ENCODE data around the gene FPR2.
"Not testable (repeated sequence)": the region's sequence is repeated elsewhere in the genome, so short reads cannot be mapped to it uniquely, and the experiment has no call there.

The FPR2 gene

GRCh38 chr19:51784109-51784785 is 23.3 kb downstream of the FPR2 start:
- DNase-seq, result peak in 1 of 2 donors; percentile 34

GRCh38 chr19:51784922-51785690 is 24.1 kb downstream of the FPR2 start:
- DNase-seq, result peak; percentile 98 to 99

GRCh38 chr19:51786646-51787494 is 25.9 kb downstream of the FPR2 start:
- DNase-seq, result peak; percentile 77 to 78

- no peak for DNase-seq
Measured at GRCh38 chr19:51788029-51788428, 27.0 kb downstream of the FPR2 start.

GRCh38 chr19:51789061-51789795 is 28.2 kb downstream of the FPR2 start:
- peak; percentile 77 to 78 for DNase-seq

GRCh38 chr19:51792932-51793331 is 32.0 kb downstream of the FPR2 start:
- DNase-seq, result peak in 1 of 2 donors; percentile 42

- no peak for DNase-seq
Measured at GRCh38 chr19:51793994-51794393, 33.0 kb downstream of the FPR2 start.

- DNase-seq, result peak; percentile 58 to 81
Measured at GRCh38 chr19:51794885-51795490, 34.0 kb downstream of the FPR2 start, which contains the start of gene FPR3. TSS of gene FPR3 (plus strand) at chr19:51795157. CDS start at chr19:51823749, 28,592 bp downstream.

GRCh38 chr19:51796195-51796679 is 35.3 kb downstream of the FPR2 start:
- peak; percentile 93 to 95 for DNase-seq

- DNase-seq, result no peak
Measured at GRCh38 chr19:51797480-51797879, 36.5 kb downstream of the FPR2 start.

- peak in 1 of 2 donors; percentile 23 for DNase-seq
Measured at GRCh38 chr19:51798062-51798461, 37.1 kb downstream of the FPR2 start.

GRCh38 chr19:51799034-51799773 is 38.2 kb downstream of the FPR2 start:
- peak; percentile 84 to 93 for DNase-seq

GRCh38 chr19:51799774-51800472 is 38.9 kb downstream of the FPR2 start:
- no peak for DNase-seq

- no peak for DNase-seq
Measured at GRCh38 chr19:51800473-51801244, 39.7 kb downstream of the FPR2 start.

- DNase-seq, result no peak
Measured at GRCh38 chr19:51802775-51803174, 41.8 kb downstream of the FPR2 start.

GRCh38 chr19:51803519-51803918 is 42.5 kb downstream of the FPR2 start:
- peak in 1 of 2 donors; percentile 46 for DNase-seq

- peak; percentile 80 to 83 for DNase-seq
Measured at GRCh38 chr19:51803967-51804366, 43.0 kb downstream of the FPR2 start.

- DNase-seq, result not testable (repeated sequence)
Measured at GRCh38 chr19:51804789-51805188, 43.8 kb downstream of the FPR2 start.

GRCh38 chr19:51805396-51805795 is 44.4 kb downstream of the FPR2 start:
- peak; percentile 87 for DNase-seq

Measured in inflammatory macrophage (primary cell).